Smooth muscle cell (in vitro differentiated cells): ENCODE data around the gene TLCD5. TPM values are rescaled to one million over a fixed set of nuclear protein-coding genes. Genes with fewer than 3 reads are reported as not detected.

Experiments
- DNase-seq: peaks from one replicate; lab custom pipeline; 2025; ENCODE audit not compliant: unreplicated experiment; lab: John Stamatoyannopoulos, UW
- H2AFZ ChIP-seq: fragments of 200-600 bp; sonication (generic); 2 replicates; pipeline ENCODE4 v1.6.0; 2016; ENCODE audit warnings: antibody characterized with exemption, low read depth, mild to moderate bottlenecking
- H3F3A ChIP-seq: fragments of 200-600 bp; sonication (generic); 2 replicates; pipeline ENCODE4 v1.6.0; 2017; ENCODE audit warnings: antibody characterized with exemption, low read depth
- H3K27ac ChIP-seq: fragments of 200-600 bp; sonication (generic); 2 replicates; pipeline ENCODE4 v1.5.1; 2016; ENCODE audit warnings: low read depth, mild to moderate bottlenecking
- H3K27me3 ChIP-seq: fragments of 200-600 bp; sonication (generic); 2 replicates; pipeline ENCODE4 v1.6.1; 2016; ENCODE audit warnings: low read depth, mild to moderate bottlenecking
- H3K36me3 ChIP-seq: fragments of 200-600 bp; sonication (generic); 2 replicates; pipeline ENCODE4 v1.5.1; 2016; ENCODE audit warnings: low read depth
- H3K4me1 ChIP-seq: fragments of 200-600 bp; sonication (generic); 2 replicates; pipeline ENCODE4 v1.5.1; 2016; ENCODE audit warnings: low read depth
- H3K4me2 ChIP-seq: fragments of 200-600 bp; sonication (generic); 2 replicates; pipeline ENCODE4 v1.6.0; 2016; ENCODE audit warnings: mild to moderate bottlenecking
- H3K4me3 ChIP-seq: fragments of 200-600 bp; sonication (generic); 2 replicates; pipeline ENCODE4 v1.5.1; 2016; ENCODE audit warnings: mild to moderate bottlenecking
- H3K79me2 ChIP-seq: fragments of 200-600 bp; sonication (generic); 2 replicates; pipeline ENCODE4 v1.6.0; 2016; ENCODE audit warnings: low read depth, mild to moderate bottlenecking
- H3K9ac ChIP-seq: fragments of 200-600 bp; sonication (generic); 2 replicates; pipeline ENCODE4 v1.6.0; 2016; ENCODE audit warnings: low read depth
- H3K9me3 ChIP-seq: fragments of 200-600 bp; sonication (generic); replicated peaks from 2 replicates; pipeline ENCODE4 v1.5.1; 2016; ENCODE audit warnings: low read depth
- H4K20me1 ChIP-seq: fragments of 200-600 bp; sonication (generic); 2 replicates; pipeline ENCODE4 v1.6.0; 2016; ENCODE audit warnings: low read depth
- CTCF ChIP-seq: fragments of 200-600 bp; sonication (generic); IDR thresholded peaks from 2 replicates; pipeline ENCODE4 v1.5.1; 2017; ENCODE audit warnings: borderline replicate concordance, mild to moderate bottlenecking, antibody characterized with exemption; ENCODE audit not compliant: insufficient read depth, poor library complexity, severe bottlenecking
- WGBS: methylation state at CpG from one replicate; pipeline ENCODE4 v1.1.7; 2016; ENCODE audit warnings: low lambda C conversion rate; 5-methylcytosine and 5-hydroxymethylcytosine counted together
- polyA plus RNA-seq: library from polyadenylated mRNA; unstranded; fragments of >200 nt; fragmentation: Nextera tagmentation; extraction: Ambion mirVana; gene quantifications from 2 replicates; pipeline ENCODE4 v1.2.1, GENCODE V29; 2016
- total RNA-seq: library from RNA; depleted of rRNA; stranded (reverse); fragments of >200 nt; gene quantifications from 2 replicates; pipeline ENCODE4 v1.2.3, GENCODE V29; 2014

Gene TLCD5
- total and polyA plus RNA-seq, 2 experiments from 2014 or later, result 6.0 to 6.6 TPM

GRCh38 chr11:120294096-120294495 is 31.0 kb upstream of the TLCD5 start:
- Histone ChIP-seq H3K9ac (no peak overlapping the region), H4K20me1 (no peaks in the 10 kb centered on the region), H3K4me1 (no peaks in the 10 kb centered on the region), H3K4me2 (no peak overlapping the region), H3K36me3 (no peaks in the 10 kb centered on the region), H3F3A (no peaks in the 10 kb centered on the region), H3K79me2 (no peaks in the 10 kb centered on the region), H3K27ac (no peak overlapping the region), H2AFZ (no peak overlapping the region), H3K4me3 (no peak overlapping the region), H3K9me3 (no peaks in the 10 kb centered on the region), H3K27me3 (peaks cover 30% of the 10 kb centered on the region)
- 91% methylated on average over 5 of the region's 5 CpGs for WGBS
- DNase-seq, result no peak
- no peak for TF ChIP-seq CTCF

- Histone ChIP-seq H2AFZ (no peak overlapping the region), H3K79me2 (no peaks in the 10 kb centered on the region), H3K27me3 (peaks cover 24% of the 10 kb centered on the region), H3K4me2 (no peak overlapping the region), H3K9me3 (no peaks in the 10 kb centered on the region), H3K4me3 (no peak overlapping the region), H3F3A (no peaks in the 10 kb centered on the region), H3K9ac (no peak overlapping the region), H3K4me1 (no peaks in the 10 kb centered on the region), H3K27ac (no peak overlapping the region), H4K20me1 (no peaks in the 10 kb centered on the region), H3K36me3 (no peaks in the 10 kb centered on the region)
- no peak for TF ChIP-seq CTCF
- WGBS, result 63% methylated on average over 4 of the region's 4 CpGs
- no peak for DNase-seq
These were observed 30.0 kb upstream of the TLCD5 start for GRCh38 chr11:120295099-120295498.

- Histone ChIP-seq H3K4me1 (no peaks in the 10 kb centered on the region), H3K27ac (no peak overlapping the region), H3F3A (no peaks in the 10 kb centered on the region), H3K4me3 (no peak overlapping the region), H3K27me3 (peaks cover 18% of the 10 kb centered on the region), H3K9me3 (no peaks in the 10 kb centered on the region), H3K9ac (no peak overlapping the region), H3K4me2 (no peak overlapping the region), H2AFZ (no peak overlapping the region), H3K79me2 (no peaks in the 10 kb centered on the region), H3K36me3 (no peaks in the 10 kb centered on the region), H4K20me1 (no peaks in the 10 kb centered on the region)
- WGBS, result 95% methylated on average over 5 of the region's 5 CpGs
- TF ChIP-seq CTCF, result no peak
- no peak for DNase-seq
These were observed 28.5 kb upstream of the TLCD5 start for GRCh38 chr11:120296554-120296953.

- no peak for TF ChIP-seq CTCF
- Histone ChIP-seq H3K27ac (no peak overlapping the region), H2AFZ (no peak overlapping the region), H3K9ac (no peak overlapping the region), H3F3A (no peaks in the 10 kb centered on the region), H3K4me3 (no peak overlapping the region), H3K4me1 (no peaks in the 10 kb centered on the region), H3K79me2 (no peaks in the 10 kb centered on the region), H4K20me1 (no peaks in the 10 kb centered on the region), H3K36me3 (no peaks in the 10 kb centered on the region), H3K4me2 (no peak overlapping the region), H3K9me3 (no peaks in the 10 kb centered on the region), H3K27me3 (peaks cover 7% of the 10 kb centered on the region)
- 91% methylated on average over 5 of the region's 5 CpGs for WGBS
- DNase-seq, result no peak
These were observed 26.6 kb upstream of the TLCD5 start for GRCh38 chr11:120298461-120298860.
